HG02759 (cell line): ENCODE measurements around the gene FAM227A.

Experiments used
- ATAC-seq: cut with Tn5 transposase; IDR thresholded peaks from one replicate; pipeline ENCODE4 v1.9.1; 2021; ENCODE audit warnings: mild to moderate bottlenecking, moderate library complexity; ENCODE audit not compliant: unreplicated experiment

The FAM227A gene

GRCh38 chr22:38549101-38549894 lies 106.9 kb downstream of the FAM227A start:
- ATAC-seq = no peak

GRCh38 chr22:38540701-38541100 lies 115.5 kb downstream of the FAM227A start:
- no peak for ATAC-seq

- no peak for ATAC-seq
Observed at GRCh38 chr22:38531251-38531938, 124.8 kb downstream of the FAM227A start.
